Skin of body (tissue), 2 donors: ENCODE measurements around the gene TMEM63B. TPM values are rescaled to one million over a fixed set of nuclear protein-coding genes. Genes with fewer than 3 reads are reported as not detected.

Source experiments
- DNase-seq: peaks from one replicate; lab custom pipeline; 2025; lab: John Stamatoyannopoulos, UW
- total RNA-seq: library from RNA; depleted of rRNA; stranded (reverse); fragments of >200 nt; gene quantifications from one replicate; pipeline ENCODE4 v1.2.3, GENCODE V29; 2014

TMEM63B gene
- total RNA-seq, 1 donor from 2014 or later: 16.2 TPM

- no peak for DNase-seq
These were observed 9.8 kb upstream of the TMEM63B start for GRCh38 chr6:44117397-44118128.

- DNase-seq: no peak
These were observed 7.6 kb upstream of the TMEM63B start for GRCh38 chr6:44119704-44120262.

DNA sequence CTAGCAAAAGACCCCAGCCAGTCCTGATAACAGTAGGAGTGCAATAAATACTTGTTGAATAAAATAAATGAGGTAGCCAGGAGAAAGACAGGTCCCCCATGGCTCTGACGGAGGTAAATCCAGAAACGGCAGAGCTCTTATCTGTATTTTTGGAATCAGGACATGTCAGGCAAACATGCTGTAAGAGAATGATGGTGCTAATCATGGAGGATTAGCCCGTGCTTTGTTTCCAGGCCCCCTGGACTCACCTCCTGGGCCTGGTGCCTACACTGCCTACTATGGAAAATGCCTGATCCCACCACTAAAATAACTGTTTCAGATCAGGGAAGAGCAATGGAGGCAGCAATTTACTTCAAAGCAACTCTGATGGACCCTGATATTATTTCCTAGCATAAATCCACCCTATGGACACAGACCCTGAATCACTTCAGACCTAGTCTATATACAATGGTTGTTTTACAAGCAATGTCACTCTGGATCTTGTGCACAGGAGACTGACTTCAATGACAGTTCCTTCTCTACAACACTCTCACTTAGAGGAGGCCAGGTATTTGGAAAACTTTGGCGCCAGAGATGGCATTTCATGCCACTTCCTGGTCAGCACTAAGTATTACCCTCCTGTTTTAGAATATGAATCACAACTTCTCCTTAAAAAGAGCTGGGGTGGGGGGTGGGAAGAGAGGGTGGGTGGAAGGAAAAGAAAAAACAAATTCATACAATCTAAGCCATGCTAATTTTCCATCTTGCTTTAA is 6.5 kb upstream of the TMEM63B start:
- DNase-seq: no peak

DNA sequence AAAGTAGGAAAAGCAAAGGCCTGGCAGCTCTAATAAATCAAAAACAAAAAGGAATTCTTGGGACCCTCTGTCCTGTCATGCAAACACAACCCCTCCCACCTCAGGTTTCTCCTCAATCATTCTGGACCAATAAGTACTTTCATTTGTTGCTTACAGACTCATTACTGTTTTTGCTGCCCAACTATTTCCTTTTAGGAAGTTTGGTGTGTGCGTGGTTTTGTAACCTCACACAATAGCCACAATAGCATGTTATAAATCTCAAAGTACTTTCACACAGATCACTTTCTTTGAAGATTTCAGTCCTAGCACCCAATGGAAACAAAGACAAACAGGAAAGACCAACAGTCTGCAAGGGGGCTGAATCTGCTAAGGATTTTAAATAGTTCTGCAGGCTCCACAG is 4.6 kb upstream of the TMEM63B start:
- no peak for DNase-seq

GRCh38 chr6:44123544-44123943 is 3.8 kb upstream of the TMEM63B start:
- DNase-seq: no peak

DNA sequence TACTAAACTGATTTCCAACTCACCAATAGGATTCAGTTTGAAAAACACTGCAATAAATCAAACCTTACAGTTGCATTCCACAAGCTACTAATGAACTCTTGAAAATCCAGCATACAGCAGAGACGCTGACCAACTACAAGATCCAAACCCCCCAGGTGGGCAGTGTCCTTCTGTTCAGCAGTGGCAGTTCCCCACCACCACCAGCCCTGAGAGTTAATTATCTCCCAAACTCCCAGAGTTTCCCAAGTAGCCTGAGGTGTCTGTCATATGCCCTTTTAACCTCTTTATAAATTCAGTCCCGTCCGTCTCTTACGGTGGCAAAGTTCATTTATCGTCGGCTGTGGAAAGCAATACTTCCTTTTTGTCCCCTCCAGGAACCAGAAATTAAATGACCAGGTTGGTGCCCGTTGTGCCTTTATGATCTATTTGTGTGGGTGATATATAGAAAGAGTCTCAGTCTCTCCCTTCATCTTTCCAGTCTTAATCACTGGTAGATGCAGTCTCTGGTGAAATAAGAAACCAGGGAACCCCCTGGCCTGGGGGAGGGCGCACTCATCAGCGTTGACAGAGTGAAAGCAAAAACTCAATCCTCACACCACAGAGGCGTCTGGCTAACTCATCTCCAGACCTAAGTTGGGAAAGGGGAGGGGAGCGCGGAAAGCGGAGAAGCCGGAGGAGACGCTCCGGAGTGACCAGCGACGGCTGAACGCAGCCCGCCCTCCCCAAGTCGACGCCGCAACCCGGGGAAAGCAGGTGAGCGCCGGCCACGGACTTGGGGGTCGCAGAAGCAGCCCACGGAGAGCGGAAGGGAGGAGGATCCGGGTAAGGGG is 819 bp upstream of the TMEM63B start:
- DNase-seq: peak; percentile 51

GRCh38 chr6:44128020-44128917 is 915 bp downstream of the TMEM63B start:
- DNase-seq: no peak

DNA sequence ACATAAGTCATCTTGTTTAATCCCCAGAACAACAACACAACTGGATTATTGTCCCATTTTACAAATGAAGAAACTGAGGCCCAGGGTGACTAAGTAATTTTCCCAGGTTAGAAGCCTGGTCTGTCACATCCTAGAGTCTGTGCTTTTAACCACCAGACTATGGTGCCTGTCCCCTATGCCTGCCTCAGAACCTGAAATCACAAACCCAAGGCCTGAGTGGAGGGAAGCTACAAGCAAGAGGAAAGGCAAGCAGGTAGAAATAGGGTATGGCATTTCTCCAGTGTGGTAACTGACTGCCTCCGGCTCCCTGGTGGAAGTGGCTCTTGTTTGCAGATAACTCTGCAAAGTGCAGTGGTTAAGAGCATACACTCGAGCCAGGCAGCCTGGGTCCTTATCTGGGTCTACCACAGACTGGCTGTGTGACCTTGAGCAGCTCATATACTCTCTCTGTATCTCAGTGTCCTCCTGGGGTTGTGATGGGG is 2.5 kb downstream of the TMEM63B start:
- no peak for DNase-seq

GRCh38 chr6:44131892-44132291 is 4.5 kb downstream of the TMEM63B start:
- DNase-seq: no peak

DNA sequence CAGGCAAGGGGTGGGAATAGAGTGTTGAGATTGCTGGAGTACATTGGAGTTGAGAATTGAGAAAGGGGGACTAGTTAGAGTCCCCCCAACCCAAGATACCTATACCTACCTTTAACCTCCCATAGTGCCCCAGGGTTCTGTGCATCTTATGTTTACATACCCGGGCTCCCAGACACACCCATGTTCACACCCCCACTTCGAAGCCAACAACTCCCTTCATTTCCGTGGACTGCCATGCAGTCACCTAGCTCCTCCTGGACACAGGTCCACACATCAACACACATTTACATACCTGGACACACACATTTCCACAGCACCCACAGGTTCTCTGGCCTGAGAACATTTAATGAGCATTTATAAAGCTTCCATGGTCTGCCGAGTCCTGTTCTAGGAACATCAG is 5.1 kb downstream of the TMEM63B start:
- no peak for DNase-seq

- peak; percentile 62 for DNase-seq
These were observed 5.9 kb downstream of the TMEM63B start for GRCh38 chr6:44133003-44133931.

DNA sequence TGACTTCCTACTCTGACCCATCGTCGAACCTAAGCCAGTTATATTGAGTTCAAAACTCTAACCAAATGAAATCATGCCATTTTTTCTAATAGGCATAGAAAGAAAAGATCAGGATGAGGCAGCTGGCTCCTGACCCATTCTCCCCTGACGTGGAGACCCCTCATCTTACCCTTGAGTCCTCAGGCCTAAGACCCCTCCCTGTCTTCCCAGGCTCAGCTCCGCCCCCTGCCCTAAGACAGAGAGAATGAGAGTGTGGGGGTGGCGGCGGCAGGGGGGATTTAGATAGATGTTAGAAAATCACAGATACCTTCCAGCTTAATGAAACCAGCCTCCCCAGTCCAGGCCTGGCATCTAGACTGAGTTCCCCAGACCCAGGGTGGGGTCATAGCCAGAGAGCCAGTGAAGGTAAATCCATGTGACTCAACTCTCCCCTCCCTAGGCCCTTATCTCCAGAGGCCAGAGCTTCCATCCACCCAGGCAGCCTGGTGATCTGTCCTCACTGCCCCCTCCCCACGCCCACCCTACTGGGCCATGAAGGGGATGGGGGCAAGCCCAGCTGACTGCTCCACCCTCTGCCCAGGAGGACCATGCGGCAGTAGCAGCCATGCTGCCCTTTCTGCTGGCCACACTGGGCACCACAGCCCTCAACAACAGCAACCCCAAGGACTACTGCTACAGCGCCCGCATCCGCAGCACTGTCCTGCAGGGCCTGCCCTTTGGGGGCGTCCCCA is 6.8 kb downstream of the TMEM63B start:
- no peak for DNase-seq

DNA sequence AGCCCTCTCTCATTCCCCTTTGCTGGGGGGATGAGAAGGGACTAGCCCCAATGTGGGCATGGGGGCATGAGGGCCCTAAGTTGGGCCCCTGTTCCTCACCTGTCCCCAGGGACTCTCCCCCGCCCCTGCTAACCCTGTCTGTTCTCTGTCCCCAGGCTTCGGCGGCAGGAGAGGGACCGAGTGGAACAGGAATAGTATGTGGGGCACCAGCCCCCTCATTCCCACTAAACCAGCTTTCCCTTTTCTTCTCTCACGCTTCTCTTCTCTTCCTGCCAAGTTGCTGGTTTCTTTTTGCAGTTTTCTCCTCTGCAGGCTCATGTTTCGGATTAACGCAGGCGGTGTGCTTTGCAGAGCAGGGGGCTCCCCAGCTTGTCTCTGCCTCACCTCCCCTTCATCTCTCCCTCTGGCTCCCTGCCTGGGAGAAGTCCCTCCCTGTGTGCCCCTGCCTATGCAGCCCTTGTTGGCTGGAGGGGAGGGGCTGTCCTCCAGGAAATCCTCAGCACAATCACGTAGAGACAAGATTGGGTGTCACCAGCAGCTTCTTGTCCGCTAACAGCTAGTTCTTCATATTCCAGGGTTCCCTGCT is 7.9 kb downstream of the TMEM63B start:
- DNase-seq: no peak

DNA sequence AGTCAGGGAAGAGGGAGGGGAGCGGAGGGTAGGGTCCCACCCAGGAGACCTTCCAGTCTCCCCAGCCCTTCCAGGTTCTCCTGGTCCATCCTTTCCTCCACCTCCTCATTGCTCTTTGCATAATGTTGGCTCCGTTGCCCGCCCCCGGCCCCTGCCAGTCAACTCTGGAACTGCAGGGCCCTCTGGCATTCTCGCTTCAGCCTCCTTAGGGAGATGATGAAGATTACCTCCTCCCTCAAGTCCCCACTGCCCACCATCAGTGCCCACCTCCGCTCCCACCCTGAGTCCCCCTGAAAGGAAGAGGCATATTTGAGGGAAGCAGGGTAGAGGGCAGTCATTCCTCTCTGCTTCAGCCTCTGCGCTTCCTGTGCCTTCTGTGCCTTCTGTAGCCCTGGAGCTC is 8.5 kb downstream of the TMEM63B start:
- DNase-seq: no peak

- DNase-seq: no peak
These were observed 11.5 kb downstream of the TMEM63B start for GRCh38 chr6:44138717-44139350.

- no peak for DNase-seq
These were observed 12.0 kb downstream of the TMEM63B start for GRCh38 chr6:44139351-44139743.

DNA sequence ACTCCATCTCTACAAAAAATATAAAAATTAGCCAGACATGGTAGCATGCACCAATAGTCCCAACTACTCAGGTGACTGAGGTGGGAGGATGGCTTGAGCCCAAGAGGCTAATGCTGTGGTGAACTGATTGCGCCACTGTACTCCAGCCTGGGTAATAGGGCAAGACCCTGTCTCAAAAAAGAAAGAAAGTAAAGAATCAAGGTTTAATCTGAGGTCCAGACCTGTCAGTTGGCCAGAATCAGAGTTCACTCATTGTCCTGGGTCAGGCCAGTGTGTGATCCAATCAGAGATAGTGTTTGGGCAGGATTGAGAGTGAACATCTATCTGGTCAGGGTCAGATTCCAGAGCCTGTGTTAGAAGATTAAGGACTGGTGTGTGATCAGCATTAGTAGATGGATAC is 15.5 kb downstream of the TMEM63B start:
- no peak for DNase-seq

- DNase-seq: no peak
These were observed 16.4 kb downstream of the TMEM63B start for GRCh38 chr6:44143731-44144130.
